ENCODE results near the gene PHF24.
"Not testable (repeated sequence)": the region's sequence is repeated elsewhere in the genome, so short reads cannot be mapped to it uniquely, and the experiment has no call there.

Gene PHF24

DNA sequence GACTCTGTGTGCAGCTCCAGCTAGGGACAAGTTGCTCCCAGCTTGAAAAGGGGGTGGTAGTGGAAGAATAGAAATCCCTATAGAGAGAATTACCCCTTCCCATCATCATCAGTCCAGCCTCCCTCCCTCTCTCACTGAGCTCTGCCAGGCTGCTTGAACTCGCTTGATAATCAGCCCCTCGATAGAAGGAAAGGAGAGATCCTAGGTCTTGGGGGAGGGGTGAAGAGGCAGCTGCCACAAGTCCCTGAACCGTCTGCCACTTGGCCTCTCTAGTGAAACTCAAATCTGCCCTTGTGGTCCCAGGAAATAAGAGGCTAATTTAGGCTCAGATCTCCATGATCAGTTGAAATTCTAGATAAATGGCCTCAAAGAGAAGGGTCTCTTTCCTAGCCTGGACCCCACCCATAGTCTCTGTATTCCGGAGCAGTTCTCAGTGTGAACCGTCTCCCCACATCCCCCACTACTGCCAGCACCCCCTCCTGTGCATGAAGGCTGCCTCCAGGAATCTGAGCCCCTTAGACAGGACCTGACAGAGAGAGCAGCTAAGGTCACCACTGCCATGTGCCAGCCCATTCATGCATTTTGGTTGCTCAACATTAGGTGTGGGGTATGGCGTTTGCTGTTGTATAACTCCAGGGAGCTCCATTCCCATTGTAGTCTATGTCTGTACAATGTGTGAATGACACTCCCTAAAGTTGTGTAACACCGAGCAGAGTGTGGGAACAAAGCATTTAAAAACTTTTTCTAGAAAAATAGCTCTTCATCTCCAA is 37.0 kb downstream of the PHF24 start:
- DNase-seq (ENCODE audit: extremely low spot score, insufficient read length, low read depth), result no peak
- FAIRE-seq, result no peak

DNA sequence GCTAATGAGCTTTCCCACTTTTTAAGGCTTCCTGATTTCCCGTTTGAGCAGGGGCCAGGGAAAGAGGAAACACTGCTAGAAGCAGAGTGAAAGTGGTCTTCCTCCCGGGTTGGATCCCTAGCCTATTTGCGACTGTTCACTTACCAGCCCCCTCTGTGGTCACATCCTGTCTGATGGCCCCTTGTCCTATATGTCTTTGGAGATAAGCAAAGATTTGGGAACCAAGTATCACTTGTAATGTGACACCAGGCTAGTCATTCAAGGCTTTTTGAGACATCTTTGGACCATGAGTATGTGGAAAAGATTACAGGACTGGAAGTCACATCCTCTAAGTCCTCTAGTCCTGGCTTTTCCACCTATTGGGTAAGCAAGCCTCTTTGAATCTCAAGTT is 37.6 kb downstream of the PHF24 start:
- no peak for FAIRE-seq
- no peak for DNase-seq (ENCODE audit: extremely low spot score, insufficient read length, low read depth)

- FAIRE-seq (no peak), DNase-seq (ENCODE audit: extremely low spot score, insufficient read length, low read depth) (no peak)
Measured at GRCh38 chr9:34996181-34996904, 38.3 kb downstream of the PHF24 start.

- no peak for FAIRE-seq
- DNase-seq (ENCODE audit: extremely low spot score, insufficient read length, low read depth), result no peak
Measured at GRCh38 chr9:34996905-34997279, 38.8 kb downstream of the PHF24 start.

DNA sequence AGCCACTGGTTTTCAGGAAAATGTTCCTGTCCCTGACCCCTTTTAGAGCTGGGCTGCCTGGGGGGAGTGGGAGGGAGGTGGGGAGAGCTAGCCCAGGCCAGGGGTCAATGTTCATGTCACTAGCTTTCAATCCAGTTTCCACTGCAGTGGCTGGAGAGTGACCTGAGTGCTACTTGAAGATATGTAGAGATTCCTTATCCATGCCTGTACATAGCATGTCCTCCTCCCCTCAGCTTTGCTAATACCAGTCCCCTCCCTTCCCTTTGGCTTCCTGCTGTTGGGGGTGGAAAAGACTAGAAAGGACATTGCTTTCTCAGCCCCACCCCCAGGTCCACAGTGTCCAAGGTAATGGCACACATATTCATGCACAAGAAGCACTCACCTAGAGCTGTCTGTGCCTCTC is 39.3 kb downstream of the PHF24 start:
- FAIRE-seq (no peak), DNase-seq (ENCODE audit: extremely low spot score, insufficient read length, low read depth) (no peak)

DNA sequence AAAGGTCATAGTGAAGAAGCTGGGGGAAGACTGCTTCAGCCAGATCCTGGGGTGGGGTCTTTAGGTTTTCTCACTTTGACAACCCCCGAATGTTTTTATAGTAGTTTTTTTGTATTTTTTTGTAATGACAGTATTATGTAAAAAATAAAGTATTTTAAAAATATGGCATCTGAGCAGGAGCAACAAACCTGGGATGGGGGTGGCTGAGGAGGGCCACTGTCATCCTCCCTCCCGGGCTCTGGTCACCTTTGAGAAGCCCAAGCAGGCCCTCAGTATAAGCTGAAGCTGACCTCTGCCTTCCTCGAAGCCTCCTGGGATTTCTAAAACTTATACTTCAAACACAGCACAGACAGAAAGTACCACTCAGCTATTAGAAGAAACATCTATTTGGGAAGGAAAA is 40.2 kb downstream of the PHF24 start:
- no peak for DNase-seq (ENCODE audit: extremely low spot score, insufficient read length, low read depth)
- no peak for FAIRE-seq

DNA sequence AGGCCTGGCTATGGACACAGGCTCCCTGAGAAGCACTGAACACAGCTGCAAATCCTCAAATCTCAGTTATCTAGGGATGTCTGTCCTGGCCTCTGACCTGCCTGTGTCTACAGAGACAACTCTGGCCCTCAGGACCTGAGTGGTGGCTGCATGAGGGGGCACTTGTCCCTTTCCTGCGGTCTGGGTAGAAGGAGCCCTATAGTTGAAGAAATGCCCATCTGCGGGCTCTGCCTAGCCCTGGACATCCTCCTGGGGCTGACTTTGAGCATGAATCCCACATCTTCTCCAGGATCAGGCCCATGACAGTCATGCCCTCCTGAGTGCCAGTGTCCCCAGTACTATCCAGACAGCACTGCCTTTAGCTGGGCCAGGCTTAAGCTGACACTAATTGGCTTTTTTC is 41.5 kb downstream of the PHF24 start:
- DNase-seq (ENCODE audit: extremely low spot score, insufficient read length, low read depth), result no peak
- no peak for FAIRE-seq

GRCh38 chr9:35000535-35001284 is 42.6 kb downstream of the PHF24 start:
- FAIRE-seq, result no peak
- no peak for DNase-seq (ENCODE audit: extremely low spot score, insufficient read length, low read depth)

- no peak for FAIRE-seq
- DNase-seq (ENCODE audit: extremely low spot score, insufficient read length, low read depth), result no peak
Measured at GRCh38 chr9:35001285-35001677, 43.2 kb downstream of the PHF24 start.

DNA sequence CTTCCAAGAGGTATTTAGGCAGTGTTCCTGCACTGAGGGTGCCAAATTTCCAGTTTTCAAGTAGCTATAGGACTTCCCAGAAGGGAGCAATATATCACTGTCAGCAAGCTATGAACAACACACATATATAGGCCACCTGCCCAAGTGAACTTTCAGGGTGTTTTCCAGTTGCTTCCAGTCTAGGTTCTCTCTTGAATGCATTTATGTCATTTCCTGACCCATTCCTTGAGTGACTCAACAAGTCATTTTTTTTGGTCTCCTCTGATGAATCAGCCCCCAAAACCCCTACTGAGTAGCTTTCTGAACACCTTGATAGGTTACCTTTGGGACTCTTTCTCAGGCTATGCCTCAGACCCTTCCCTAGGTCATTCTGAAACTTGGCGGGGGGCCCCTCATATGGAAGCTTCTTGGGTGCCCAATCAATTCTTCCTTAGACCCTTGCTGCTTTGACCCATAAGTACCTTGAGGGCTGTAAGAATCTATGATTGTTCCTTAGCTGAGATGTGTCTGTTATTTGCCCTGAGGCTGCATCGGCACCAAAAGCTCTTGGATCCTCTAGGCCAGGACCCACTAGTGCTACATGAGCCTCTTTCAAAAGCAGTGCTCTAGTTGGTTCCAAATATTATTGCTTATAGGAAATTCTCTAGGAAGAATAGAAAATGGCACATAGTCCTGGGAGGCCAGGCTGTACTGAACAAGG is 43.9 kb downstream of the PHF24 start:
- no peak for DNase-seq (ENCODE audit: extremely low spot score, insufficient read length, low read depth)

GRCh38 chr9:35002623-35003022 is 44.5 kb downstream of the PHF24 start:
- FAIRE-seq (no peak), DNase-seq (ENCODE audit: extremely low spot score, insufficient read length, low read depth) (no peak)

More for the DNA sequence above, 43.9 kb downstream of the PHF24 start:
- FAIRE-seq, result no peak

GRCh38 chr9:35004299-35004698 is 46.2 kb downstream of the PHF24 start:
- DNase-seq (ENCODE audit: extremely low spot score, insufficient read length, low read depth); FAIRE-seq: not testable (repeated sequence)

DNA sequence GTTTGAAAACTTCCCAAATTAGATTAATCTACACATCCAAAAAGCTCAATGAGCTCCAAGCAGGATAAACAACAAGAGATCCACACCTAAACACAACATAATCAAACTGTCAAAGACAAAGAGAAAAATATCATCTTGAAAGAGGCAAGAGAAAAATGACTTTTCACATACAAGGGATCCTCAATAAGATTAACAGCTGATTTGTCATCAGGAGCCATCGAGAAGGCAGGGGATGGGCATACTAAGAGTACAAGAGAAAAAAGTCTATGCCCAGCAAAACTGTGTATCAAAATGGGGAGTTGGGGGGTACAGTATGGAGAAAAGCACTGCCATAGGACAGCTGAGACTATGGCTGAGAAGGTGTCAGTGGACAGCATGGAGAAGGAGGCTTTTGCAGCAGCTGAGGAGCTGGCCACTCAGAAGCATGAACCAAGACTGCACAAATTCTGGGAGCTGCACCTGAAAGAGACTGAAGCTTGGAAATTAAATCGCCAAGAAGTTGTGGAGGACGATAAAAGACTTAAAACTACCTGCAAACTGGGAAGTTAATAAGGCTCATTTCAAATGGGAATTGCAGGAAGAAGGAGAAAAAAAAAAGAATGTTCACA is 52.4 kb downstream of the PHF24 start:
- DNase-seq (ENCODE audit: extremely low spot score, insufficient read length, low read depth) (no peak), FAIRE-seq (no peak)

DNA sequence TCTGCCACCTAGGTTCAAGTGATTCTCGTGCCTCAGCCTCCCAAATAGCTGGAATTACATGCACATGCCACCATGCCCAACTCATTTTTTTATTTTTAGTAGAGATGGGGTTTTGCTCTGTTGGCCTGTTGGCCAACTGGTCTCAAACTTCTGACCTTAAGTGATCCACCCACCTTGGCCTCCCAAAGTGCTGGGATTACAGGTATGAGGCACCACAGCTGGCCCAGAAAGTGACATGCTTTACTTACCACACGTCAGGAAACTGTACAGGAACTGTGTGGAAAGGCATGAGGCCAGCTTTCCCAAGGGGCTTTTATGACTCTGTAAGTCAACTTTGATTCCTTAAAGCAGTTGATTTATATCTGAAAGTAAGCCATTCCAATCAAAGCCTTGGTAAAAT is 56.4 kb downstream of the PHF24 start:
- no peak for DNase-seq (ENCODE audit: extremely low spot score, insufficient read length, low read depth)
- FAIRE-seq, result no peak

DNA sequence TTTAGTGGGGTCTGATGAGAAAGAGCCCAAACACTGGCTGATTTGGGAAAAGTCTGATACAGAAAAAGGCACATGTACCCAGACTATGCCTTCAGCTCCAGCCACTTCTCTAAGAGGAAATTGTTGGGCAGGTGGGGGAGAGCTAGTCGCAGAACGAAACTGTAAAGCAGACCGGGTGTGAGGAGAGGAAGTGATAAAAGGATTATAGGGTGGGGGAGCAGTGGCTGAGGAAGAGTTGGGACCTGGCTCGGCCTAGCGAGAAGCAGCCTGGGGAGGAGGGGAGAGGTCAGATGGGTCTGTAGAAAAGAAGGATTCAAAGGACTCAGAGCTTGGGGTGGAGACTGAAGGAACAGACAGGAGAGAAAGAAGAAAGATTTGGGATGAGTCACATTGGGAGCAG is 65.4 kb downstream of the PHF24 start:
- DNase-seq (ENCODE audit: extremely low spot score, insufficient read length, low read depth), result not testable (repeated sequence)
- peak; percentile 21 for FAIRE-seq

- DNase-seq (ENCODE audit: extremely low spot score, insufficient read length, low read depth) (no peak), FAIRE-seq (no peak)
Measured at GRCh38 chr9:35026671-35027070, 68.6 kb downstream of the PHF24 start.

DNA sequence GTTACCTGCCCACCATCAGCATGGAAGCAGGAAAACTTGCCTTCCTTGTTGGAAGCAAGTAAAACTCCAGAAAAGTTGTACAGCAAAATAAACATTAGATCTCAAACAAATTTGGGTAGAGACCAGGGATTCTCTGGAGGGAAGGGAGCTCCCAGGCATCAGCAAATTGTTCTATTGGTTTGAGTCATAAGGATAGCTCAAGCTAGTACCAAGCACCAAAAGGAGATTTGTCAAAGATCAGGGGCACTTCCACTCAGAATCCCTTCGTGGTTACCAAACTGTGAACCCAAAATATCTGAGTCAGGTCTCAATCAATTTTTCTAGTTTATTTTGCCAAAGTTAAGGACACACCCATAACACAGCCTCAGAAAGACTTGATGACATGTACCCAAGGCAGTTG is 69.3 kb downstream of the PHF24 start:
- DNase-seq (ENCODE audit: extremely low spot score, insufficient read length, low read depth) (no peak), FAIRE-seq (no peak)

- FAIRE-seq, result no peak
- no peak for DNase-seq (ENCODE audit: extremely low spot score, insufficient read length, low read depth)
Measured at GRCh38 chr9:35027860-35028259, 69.8 kb downstream of the PHF24 start.

DNA sequence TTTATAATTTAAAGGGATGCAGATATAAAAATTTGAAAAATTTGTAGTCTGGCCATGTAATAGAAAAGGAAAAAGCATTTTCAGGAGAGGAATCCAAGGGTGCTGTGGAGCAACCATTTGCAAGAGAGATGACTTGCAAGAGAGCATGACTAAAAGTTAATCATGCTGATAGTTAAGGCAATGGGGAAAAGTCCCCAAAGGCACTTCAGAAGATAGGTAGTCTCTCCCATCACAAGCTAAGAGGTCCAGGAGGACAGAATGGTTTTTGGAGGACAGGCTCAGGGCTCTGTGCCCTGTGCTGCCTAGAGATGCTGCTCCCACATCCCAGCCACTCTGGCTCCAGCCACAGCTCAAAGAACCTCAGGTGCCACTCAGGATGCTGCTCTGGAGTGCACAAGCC is 70.3 kb downstream of the PHF24 start:
- FAIRE-seq (no peak), DNase-seq (ENCODE audit: extremely low spot score, insufficient read length, low read depth) (no peak)

DNA sequence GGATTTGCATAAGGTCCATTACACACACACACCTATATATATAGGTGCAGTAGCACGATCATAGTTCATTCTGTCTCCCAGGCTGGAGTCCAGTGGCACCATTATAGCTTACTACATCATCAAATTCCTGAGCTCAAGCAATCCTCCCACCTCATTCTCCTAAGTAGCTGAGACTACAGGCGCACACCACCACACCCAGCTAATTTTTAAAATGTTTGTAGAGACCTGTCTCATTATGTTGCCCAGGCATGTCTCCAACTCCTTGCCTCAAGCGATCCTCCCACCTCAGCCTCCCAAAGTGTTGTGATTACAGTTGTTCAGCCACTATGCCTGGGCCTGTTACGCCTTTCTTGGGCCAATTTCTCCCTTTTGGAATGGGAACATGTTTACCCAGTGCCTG is 71.2 kb downstream of the PHF24 start:
- FAIRE-seq (no peak), DNase-seq (ENCODE audit: extremely low spot score, insufficient read length, low read depth) (no peak)

Data from GM18507 (cell line).